ENCODE results near the gene SCN9A.

DNA sequence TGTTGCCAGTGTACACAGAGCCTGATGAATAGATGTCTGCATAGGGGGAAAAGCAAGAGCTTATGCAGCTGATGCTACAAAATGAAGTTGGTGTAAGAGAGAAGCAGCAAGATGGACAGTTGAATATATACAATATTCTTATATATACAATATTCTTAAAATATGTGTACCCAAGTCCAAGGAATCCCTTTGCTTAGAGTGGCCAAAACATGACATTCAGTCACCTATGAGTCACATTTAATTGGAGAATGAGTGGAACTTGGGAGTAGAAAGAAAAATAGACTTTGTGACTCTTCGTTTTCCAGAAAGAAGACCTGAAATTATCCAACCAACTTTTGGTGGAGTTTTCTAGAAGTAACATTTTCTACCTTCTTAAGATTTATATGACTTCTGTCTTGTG lies 81.8 kb downstream of the SCN9A start:
- TF ChIP-seq SRF (IDR thresholded peaks at IDR 0.05; ENCODE audit: low read depth) (no peak), SIN3A (IDR thresholded peaks at IDR 0.05; ENCODE audit: low read depth) (no peak), EZH2 (IDR thresholded peaks at IDR 0.05) (no peak), POLR2A (IDR thresholded peaks at IDR 0.05; ENCODE audit: borderline replicate concordance, extremely low read depth, insufficient read depth, insufficient read length) (no peak)
- TF ChIP-seq, protein P1, sequence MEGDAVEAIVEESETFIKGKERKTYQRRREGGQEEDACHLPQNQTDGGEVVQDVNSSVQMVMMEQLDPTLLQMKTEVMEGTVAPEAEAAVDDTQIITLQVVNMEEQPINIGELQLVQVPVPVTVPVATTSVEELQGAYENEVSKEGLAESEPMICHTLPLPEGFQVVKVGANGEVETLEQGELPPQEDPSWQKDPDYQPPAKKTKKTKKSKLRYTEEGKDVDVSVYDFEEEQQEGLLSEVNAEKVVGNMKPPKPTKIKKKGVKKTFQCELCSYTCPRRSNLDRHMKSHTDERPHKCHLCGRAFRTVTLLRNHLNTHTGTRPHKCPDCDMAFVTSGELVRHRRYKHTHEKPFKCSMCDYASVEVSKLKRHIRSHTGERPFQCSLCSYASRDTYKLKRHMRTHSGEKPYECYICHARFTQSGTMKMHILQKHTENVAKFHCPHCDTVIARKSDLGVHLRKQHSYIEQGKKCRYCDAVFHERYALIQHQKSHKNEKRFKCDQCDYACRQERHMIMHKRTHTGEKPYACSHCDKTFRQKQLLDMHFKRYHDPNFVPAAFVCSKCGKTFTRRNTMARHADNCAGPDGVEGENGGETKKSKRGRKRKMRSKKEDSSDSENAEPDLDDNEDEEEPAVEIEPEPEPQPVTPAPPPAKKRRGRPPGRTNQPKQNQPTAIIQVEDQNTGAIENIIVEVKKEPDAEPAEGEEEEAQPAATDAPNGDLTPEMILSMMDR (IDR thresholded peaks at IDR 0.05 in 2 of 3, conservative IDR thresholded peaks at IDR 0.05 in 1 of 3; ENCODE audit: borderline replicate concordance in 1 of 3, insufficient read depth in 1 of 3, low read depth in 2 of 3, low read length in 2 of 3) = no peak
- TF ChIP-seq, protein P2, sequence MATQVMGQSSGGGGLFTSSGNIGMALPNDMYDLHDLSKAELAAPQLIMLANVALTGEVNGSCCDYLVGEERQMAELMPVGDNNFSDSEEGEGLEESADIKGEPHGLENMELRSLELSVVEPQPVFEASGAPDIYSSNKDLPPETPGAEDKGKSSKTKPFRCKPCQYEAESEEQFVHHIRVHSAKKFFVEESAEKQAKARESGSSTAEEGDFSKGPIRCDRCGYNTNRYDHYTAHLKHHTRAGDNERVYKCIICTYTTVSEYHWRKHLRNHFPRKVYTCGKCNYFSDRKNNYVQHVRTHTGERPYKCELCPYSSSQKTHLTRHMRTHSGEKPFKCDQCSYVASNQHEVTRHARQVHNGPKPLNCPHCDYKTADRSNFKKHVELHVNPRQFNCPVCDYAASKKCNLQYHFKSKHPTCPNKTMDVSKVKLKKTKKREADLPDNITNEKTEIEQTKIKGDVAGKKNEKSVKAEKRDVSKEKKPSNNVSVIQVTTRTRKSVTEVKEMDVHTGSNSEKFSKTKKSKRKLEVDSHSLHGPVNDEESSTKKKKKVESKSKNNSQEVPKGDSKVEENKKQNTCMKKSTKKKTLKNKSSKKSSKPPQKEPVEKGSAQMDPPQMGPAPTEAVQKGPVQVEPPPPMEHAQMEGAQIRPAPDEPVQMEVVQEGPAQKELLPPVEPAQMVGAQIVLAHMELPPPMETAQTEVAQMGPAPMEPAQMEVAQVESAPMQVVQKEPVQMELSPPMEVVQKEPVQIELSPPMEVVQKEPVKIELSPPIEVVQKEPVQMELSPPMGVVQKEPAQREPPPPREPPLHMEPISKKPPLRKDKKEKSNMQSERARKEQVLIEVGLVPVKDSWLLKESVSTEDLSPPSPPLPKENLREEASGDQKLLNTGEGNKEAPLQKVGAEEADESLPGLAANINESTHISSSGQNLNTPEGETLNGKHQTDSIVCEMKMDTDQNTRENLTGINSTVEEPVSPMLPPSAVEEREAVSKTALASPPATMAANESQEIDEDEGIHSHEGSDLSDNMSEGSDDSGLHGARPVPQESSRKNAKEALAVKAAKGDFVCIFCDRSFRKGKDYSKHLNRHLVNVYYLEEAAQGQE (IDR thresholded peaks at IDR 0.05; ENCODE audit: low read depth) = no peak
